ENCODE data around the gene ATXN7. TPM values are rescaled to one million over a fixed set of nuclear protein-coding genes. Genes with fewer than 3 reads are reported as not detected.

Gene ATXN7
- total RNA-seq (ENCODE audit: unreplicated experiment), result 22.1 TPM
- long read RNA-seq, result 0 reads

DNA sequence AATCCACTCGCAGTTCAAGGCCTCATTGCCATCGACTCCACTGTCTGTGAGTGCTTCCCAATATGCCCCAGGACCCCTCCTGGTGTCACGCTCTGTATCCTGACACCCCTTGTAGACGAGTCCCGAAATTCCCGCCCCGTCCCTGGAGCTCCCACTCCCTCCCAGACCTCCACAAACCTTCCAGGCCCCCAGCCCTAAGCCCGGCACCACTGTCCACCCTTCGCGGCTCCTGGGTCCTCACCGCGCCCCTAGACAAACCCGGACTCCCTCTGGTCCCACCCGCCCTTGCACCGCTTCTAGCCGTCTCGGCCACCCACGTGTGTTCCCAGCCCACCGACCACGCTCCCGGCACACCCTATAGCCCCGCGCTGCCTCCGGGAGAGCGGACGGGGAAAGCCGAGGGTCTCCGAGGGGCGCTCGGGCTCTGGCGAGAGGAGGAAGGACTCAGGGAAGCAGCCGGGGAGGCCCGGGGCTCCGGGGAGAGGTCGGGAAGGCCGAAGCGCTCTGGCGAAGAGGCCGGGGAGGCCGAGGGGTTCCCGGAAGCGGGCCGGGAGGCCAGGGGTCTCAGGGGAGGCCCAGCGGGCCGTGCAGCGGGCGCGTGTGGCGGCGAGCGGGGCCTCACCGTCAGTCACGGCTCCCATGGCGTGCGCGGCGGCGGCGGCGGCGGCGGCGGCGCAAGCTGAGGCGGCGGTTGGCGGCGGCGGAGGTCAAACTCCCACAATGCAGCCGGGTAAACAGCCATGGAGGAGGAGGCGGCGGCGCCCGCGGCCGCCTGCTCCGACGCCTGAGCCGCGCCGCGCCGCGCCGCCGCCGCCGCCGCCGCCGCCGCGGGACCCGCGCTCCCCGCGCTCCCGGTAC lies at the start of gene ATXN7, which contains the start of gene THOC7:
ATXN7 (plus strand) TSS at position 718 of the 858 bp plus-strand sequence. CDS start 48,732 bp downstream, outside the sequence.
THOC7 (minus strand) TSS at position 656 of the 858 bp plus-strand sequence; CDS start at position 641, 15 bp downstream.
- Mint-ChIP-seq H3K4me1 (ENCODE audit: low read depth, unreplicated experiment) (peaks cover 10% of the 10 kb centered on the region), H3K36me3 (ENCODE audit: unreplicated experiment) (no peaks in the 10 kb centered on the region), H3K27ac (ENCODE audit: unreplicated experiment) (peak within 1 kb of the TSS; percentile 88), H3K27me3 (ENCODE audit: unreplicated experiment) (peaks cover 8% of the 10 kb centered on the region), H3K4me3 (ENCODE audit: unreplicated experiment) (peak within 1 kb of the TSS; percentile 89), H3K9me3 (ENCODE audit: unreplicated experiment) (peaks cover 9% of the 10 kb centered on the region)
- peak; percentile 82 for DNase-seq
- TF ChIP-seq CTCF (IDR thresholded peaks at IDR 0.05; ENCODE audit: partially characterized antibody, unreplicated experiment), result no peak

DNA sequence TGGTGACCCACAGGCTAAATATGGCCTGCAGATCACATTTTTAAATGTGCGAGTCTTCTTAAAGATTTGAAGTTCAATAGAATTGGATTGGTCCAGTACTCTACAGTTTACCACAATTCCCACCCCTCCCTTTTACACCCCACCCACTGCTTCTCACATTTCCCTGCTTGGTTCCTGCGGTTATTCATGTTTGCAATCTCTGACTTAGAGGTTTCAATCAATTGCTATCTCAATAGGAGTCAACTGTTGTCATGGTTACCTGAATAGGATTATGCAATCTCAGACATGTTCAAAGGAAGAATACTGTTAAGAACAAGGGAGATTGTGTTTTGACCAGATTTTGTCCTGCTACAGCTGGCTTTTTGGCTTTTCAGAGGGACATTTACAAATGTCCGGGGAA lies 49.4 kb upstream of the ATXN7 start:
- no peak for DNase-seq

DNA sequence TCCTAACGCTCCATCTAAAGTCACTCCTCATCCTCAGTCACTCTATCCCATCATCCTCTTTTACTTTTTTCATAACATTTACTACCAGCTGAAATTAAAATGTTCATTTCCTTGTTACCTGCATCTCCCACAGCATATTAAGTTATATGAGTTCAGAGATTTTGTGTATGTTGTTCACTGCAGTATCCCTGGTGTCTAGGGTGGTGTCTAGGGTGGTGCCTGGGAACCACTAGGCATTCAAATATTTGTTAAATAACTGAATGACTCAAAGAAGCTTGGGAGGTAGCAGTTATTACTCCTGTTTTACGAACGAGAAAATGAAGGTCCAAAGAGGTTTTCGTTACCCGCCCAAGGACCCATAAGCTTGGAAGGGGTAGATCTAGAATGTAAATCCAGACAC lies 46.4 kb upstream of the ATXN7 start:
- Mint-ChIP-seq H3K36me3 (ENCODE audit: unreplicated experiment) (no peaks in the 10 kb centered on the region), H3K4me1 (ENCODE audit: low read depth, unreplicated experiment) (peaks cover 2% of the 10 kb centered on the region), H3K27me3 (ENCODE audit: unreplicated experiment) (no peaks in the 10 kb centered on the region), H3K27ac (ENCODE audit: unreplicated experiment) (no peak overlapping the region), H3K4me3 (ENCODE audit: unreplicated experiment) (no peak overlapping the region), H3K9me3 (ENCODE audit: unreplicated experiment) (no peaks in the 10 kb centered on the region)
- DNase-seq, result no peak
- TF ChIP-seq CTCF (IDR thresholded peaks at IDR 0.05; ENCODE audit: partially characterized antibody, unreplicated experiment), result no peak

More for the DNA sequence above, 49.4 kb upstream of the ATXN7 start:
- H3K9me3 Mint-ChIP-seq (ENCODE audit: unreplicated experiment), result no peaks in the 10 kb centered on the region
- no peak for TF ChIP-seq CTCF (IDR thresholded peaks at IDR 0.05; ENCODE audit: partially characterized antibody, unreplicated experiment)
- no peak overlapping the region for H3K27ac Mint-ChIP-seq (ENCODE audit: unreplicated experiment)
- H3K4me3 Mint-ChIP-seq (ENCODE audit: unreplicated experiment), result no peak overlapping the region
- H3K36me3 Mint-ChIP-seq (ENCODE audit: unreplicated experiment), result no peaks in the 10 kb centered on the region
- H3K4me1 Mint-ChIP-seq (ENCODE audit: low read depth, unreplicated experiment), result peaks cover 2% of the 10 kb centered on the region
- H3K27me3 Mint-ChIP-seq (ENCODE audit: unreplicated experiment), result no peaks in the 10 kb centered on the region

- H3K4me1 Mint-ChIP-seq (ENCODE audit: low read depth, unreplicated experiment), result peaks cover 2% of the 10 kb centered on the region
- DNase-seq, result peak; percentile 62
- H3K27ac Mint-ChIP-seq (ENCODE audit: unreplicated experiment), result no peak overlapping the region
- H3K4me3 Mint-ChIP-seq (ENCODE audit: unreplicated experiment), result no peak overlapping the region
- H3K36me3 Mint-ChIP-seq (ENCODE audit: unreplicated experiment), result no peaks in the 10 kb centered on the region
- peak; percentile 94 for TF ChIP-seq CTCF (IDR thresholded peaks at IDR 0.05; ENCODE audit: partially characterized antibody, unreplicated experiment)
- no peaks in the 10 kb centered on the region for H3K9me3 Mint-ChIP-seq (ENCODE audit: unreplicated experiment)
- no peaks in the 10 kb centered on the region for H3K27me3 Mint-ChIP-seq (ENCODE audit: unreplicated experiment)
These were observed 45.2 kb upstream of the ATXN7 start for GRCh38 chr3:63818282-63819150.
